T-helper 22 cell (primary cell): ENCODE results near the gene PHRF1.

Source experiments
- DNase-seq: peaks from one replicate; pipeline ENCODE4 v3.0.0-alpha.2; 2020; ENCODE audit warnings: low read depth

The PHRF1 gene

DNA sequence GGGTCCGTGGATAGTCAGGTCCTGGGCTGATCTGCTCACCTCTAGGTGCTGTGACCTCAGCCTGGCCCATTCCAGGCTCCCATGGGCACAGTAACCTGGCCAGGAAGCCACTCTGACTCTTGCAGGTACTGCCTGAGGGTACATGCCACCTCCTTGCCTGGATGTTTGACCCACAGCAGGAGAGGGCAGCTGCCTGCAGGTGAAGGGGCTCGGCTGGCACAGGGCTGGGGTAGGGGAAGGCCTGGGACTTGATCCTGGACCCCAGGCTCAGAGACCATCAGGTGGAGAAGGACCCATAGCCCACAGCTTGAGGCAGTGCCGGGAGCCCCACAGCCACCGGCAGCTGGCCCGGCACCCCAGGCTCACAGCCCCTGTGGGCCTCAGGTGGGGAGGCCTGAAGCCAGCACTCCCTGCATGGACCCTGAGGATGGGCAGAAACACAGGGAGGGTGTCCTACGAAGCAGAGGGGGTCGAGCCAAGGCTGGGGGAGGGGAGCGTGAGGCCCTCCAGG, 36.2 kb upstream of the PHRF1 start:
- no peak for DNase-seq

GRCh38 chr11:540583-541432, 35.5 kb upstream of the PHRF1 start:
- no peak for DNase-seq

DNA sequence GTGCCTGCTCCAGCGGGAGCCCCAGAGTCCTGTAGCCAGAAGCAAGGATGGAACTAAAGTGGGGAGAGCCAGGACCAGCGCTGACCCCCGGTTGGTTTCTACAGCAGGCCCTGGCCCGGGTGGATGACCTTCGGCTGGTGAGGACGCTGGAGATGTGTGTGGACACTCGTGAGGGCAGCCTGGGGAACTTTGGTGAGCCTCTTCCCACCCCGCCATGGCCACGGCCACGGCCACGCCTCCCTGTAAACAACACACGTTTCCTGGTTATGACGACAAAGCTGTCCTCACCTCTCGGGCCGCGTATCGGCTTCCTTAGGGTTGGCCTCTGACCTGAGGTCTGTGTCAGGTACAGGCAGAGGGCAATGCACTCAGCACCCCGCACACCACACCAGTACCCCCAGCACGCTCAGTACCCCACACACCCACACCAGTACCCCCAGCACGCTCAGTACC, 34.8 kb upstream of the PHRF1 start:
- DNase-seq = no peak

GRCh38 chr11:544817-545166, 31.5 kb upstream of the PHRF1 start:
- no peak for DNase-seq

- no peak for DNase-seq
These were observed 31.1 kb upstream of the PHRF1 start for GRCh38 chr11:545171-545570.

DNA sequence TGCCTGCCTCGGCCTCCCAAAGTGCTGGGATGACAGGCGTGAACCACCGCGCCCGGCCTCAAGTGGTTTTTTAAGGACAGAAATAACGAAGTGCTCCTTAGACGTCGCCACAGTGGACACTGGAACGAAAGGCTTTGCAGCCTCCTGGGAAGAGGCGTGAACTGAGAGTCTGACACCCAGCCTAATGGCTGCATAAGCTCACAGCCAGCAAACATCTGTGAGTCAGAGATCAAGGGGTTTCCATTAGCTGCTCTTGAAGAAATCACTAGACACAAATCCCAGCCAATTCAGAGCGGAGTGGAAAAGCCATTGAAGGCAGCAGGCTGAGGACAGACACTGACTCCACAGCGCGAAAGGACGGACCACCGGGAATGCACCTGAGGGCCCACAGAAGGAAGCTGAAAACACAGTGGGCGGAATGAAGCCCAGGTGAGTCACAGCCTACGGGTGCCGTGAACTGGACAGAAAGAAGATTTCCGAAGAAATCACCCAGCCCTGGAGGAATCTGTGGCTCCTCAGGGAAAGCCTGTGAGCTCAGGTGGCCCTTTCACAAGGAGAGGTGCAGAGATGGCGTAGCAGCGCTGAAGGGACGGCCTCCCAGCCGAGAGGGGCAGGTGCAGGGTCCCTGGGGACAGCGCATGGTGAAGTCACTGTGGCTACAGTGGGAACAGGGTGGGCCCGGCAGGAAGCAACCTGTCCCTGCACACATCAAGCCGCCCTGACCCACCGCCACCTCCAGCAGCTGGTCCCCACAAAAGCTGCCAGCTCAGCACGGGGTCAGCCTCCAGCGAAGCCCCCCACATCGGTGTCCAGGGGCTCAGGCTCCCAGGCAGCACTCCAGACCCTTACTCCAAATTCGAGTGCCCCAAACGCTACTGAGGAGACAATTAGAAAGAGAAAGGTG, 27.3 kb upstream of the PHRF1 start:
- no peak for DNase-seq

DNA sequence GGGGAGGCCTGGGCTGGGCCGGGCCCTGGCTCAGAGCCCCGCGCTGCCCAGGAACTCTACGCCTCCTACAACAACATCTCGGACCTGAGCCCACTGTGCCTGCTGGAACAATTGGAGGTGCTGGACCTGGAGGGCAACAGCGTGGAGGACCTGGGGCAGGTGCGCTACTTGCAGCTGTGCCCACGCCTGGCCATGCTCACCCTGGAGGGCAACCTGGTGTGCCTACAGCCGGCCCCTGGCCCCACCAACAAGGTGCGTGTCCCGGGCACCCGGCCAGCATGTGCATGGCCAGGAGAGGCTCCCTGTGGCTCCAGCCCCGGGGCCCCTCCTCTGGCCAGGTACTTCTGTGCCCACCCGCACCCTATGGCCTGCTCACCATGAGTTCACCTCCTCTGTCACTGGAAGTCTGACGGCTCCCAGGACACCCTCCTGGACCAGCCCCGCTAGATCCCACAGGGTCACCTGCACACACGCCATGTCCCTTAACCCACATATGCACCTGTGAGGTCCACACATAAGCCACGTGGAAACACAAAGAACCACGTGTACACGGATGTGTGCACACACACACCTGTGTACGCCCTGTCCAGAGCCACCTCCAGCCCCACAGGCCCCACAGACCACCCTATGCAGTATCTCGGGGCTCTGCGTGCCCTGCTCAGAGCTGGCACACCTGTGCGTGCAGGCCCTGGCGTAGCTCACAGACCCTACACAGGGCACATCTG, 26.1 kb upstream of the PHRF1 start:
- DNase-seq = no peak

- no peak for DNase-seq
These were observed 25.6 kb upstream of the PHRF1 start for GRCh38 chr11:550746-551085.

GRCh38 chr11:551131-551530, 25.1 kb upstream of the PHRF1 start:
- DNase-seq = no peak

GRCh38 chr11:551596-551995, 24.7 kb upstream of the PHRF1 start:
- DNase-seq = no peak

DNA sequence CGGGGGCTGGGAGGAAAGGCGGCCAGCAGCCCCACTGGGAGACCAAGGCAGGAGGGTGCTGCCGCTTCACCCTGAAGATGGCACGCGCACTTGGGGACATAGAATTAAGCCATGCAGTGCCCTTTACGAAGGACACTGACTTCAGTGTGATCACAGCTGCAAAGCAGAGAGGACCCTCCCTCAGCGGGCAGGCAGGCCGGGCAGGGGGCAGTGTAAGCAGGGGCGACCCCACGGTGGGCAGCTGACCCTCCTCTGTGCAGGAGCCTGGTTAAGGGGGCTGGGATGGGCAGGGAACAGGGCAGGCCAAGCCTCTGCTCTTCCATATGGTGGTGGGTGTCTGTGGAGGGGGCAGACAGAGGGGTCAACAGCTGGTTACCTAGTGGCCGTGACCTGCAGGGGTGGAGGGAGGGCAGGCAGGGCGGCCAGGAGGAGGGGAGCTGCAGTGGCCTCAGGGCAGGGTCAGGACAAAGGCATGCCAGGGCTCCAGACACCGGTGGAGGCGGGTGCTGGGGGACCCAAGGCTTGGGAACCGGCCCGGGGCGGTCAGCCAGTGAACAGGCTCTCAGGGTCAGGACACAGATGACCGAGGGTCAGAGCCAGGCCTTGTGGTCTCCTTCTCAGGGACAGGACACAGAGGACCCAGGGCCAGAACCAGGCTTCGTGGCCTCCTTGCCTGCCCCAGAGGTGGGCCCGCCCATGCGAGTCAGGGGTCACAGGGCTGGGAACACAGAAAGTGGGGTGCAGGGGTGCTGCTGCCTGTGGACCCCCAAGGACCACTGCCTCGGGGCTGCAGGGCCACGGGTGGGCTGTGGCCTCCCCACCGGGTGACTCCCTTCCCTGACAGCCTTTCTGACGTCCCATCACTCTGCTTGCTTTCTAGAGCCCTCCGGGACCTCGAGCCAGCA, 22.9 kb upstream of the PHRF1 start:
- DNase-seq = no peak

DNA sequence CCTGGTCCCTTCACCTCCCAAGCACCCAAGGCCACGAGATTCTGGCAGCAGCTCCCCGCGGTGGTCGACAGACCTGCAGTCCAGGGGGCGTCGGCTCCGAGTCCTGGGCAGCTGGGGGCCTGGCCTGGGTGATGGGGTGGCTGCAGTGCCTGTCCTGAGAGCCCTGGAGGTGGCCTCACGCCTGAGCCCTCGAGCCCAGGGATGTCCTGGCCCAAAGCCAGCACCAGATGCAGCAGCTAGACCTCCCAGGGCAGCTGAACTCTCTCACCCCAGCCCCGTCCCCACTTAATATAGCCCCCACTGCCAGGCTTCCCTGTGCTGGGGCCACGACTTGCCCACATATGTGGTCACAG, 22.3 kb upstream of the PHRF1 start:
- DNase-seq = no peak

- peak; percentile 69 for DNase-seq
These were observed 21.6 kb upstream of the PHRF1 start for GRCh38 chr11:554428-555226.

- DNase-seq = no peak
These were observed 21.0 kb upstream of the PHRF1 start for GRCh38 chr11:555227-555779.

GRCh38 chr11:555780-556661, 20.2 kb upstream of the PHRF1 start:
- DNase-seq = no peak

- DNase-seq = no peak
These were observed 19.5 kb upstream of the PHRF1 start for GRCh38 chr11:556662-557256.

DNA sequence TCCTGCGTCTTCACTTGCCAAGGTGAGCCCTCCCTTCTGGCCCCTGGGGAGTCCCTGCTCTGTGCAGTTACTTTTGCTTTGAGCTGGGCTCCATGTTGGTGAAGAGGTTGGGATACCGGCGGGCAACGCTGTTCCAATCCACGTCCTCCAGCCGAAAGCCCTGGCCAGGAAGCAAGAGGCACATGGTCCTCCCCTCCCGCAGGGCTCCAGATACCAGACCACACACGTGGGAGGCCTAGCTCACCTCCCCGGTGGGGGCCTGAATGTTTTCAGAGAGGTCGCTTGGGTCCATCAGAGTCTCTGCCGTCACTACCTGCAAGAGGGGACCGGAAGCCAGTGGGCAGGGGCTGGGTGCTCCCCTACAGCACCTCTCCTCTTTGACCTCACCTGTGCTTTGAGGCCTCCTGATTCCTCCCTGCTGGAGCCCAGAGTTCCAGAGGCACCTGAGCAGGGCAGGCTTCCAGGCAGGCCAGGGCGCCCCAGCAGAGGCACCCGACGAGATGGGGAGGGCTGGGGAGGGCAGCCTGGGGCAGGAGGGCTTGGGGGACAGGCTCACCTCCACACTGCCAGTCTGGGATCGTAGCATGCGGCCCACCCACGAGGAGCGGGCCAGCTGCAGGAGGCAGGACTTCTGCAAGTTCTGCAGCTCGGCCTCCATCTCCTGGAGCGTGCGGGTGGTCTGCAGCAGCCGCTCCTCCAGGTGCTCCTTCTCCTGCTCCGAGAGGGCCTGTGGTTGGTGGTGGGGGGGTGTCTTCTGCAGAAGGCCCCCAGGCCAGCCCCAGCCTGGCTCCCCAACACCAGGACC, 18.7 kb upstream of the PHRF1 start:
- DNase-seq = no peak

- DNase-seq = no peak
These were observed 17.8 kb upstream of the PHRF1 start for GRCh38 chr11:558503-558902.
